Esophagus squamous epithelium (tissue), 5 donors: ENCODE measurements around the gene CCSER1. TPM values are rescaled to one million over a fixed set of nuclear protein-coding genes. Genes with fewer than 3 reads are reported as not detected.

ENCODE experiments used
- DNase-seq: peaks from one replicate; lab custom pipeline; 2025; lab: John Stamatoyannopoulos, UW
- H3K27ac ChIP-seq, 4 donors: fragments of 200-600 bp; sonication (generic); one replicate each; pipeline ENCODE4 v1.5.1; 2016 to 2019; ENCODE audit warnings: mild to moderate bottlenecking in 1 of 4
- H3K27me3 ChIP-seq, 4 donors: fragments of 200-600 bp; sonication (generic); 1 replicate in 3 of 4; 2 replicates in 1 of 4; pipeline versions ENCODE4 v1.5.1 to v1.6.0; 2017 to 2021; ENCODE audit warnings: antibody characterized with exemption in 1 of 4
- H3K36me3 ChIP-seq, 3 donors: fragments of 200-600 bp; sonication (generic); one replicate each; pipeline ENCODE4 v1.5.1; 2016 to 2019
- H3K4me1 ChIP-seq, 3 donors: fragments of 200-600 bp; sonication (generic); one replicate each; pipeline ENCODE4 v1.5.1; 2017 to 2019
- H3K4me3 ChIP-seq, 4 donors: fragments of 200-600 bp; sonication (generic); 1 replicate in 3 of 4; 2 replicates in 1 of 4; pipeline ENCODE4 v1.5.1; 2016 to 2019; ENCODE audit warnings: mild to moderate bottlenecking in 2 of 4, moderate library complexity in 1 of 4
- H3K9me3 ChIP-seq, 3 donors: fragments of 200-600 bp; sonication (generic); one replicate each; pipeline ENCODE4 v1.5.1; 2016 to 2019
- CTCF ChIP-seq, 6 experiments: fragments of 450-650 bp in 4 of 6; fragments of 200-600 bp in 2 of 6; sonication (generic) in 2 of 6; IDR thresholded peaks; one replicate each; pipeline ENCODE4 v1.5.1; 2016 to 2019; ENCODE audit warnings: antibody characterized with exemption in 6 of 6, mild to moderate bottlenecking in 4 of 6, moderate library complexity in 4 of 6
- POLR2A ChIP-seq, 4 donors: fragments of 450-650 bp; IDR thresholded peaks; one replicate each; pipeline ENCODE4 v1.6.1; 2017; ENCODE audit warnings: antibody characterized with exemption in 4 of 4, mild to moderate bottlenecking in 4 of 4, moderate library complexity in 3 of 4
- WGBS, 2 donors: methylation state at CpG; one replicate each; pipeline ENCODE4 v1.1.5; 2018; 5-methylcytosine and 5-hydroxymethylcytosine counted together
- intact Hi-C: fragments of 100-400 bp; cut with DNase I; formaldehyde crosslinking; loops from one replicate; pipeline ENCODE4 v1.15.0; 2022
- total RNA-seq, 4 donors: library from RNA; depleted of rRNA; stranded (reverse); fragments of >200 nt; gene quantifications; one replicate each; pipeline ENCODE4 v1.1.0, GENCODE V29; 2016
- donor health status: DM: yes; HTN: yes; CAD: no.

CCSER1 gene
- total RNA-seq, 4 donors from 2014 or later = 1.2 to 12.4 (median 2.2) TPM

GRCh38 chr4:90537491-90537890 is 410.3 kb downstream of the CCSER1 start:
- Histone ChIP-seq H3K9me3 (no peaks in the 10 kb centered on the region), H3K27me3 (no peaks in the 10 kb centered on the region), H3K27ac (no peak overlapping the region), H3K4me3 (no peak overlapping the region), H3K4me1 (no peaks in the 10 kb centered on the region), H3K36me3 (no peaks in the 10 kb centered on the region)
- DNase-seq = no peak
- TF ChIP-seq POLR2A (IDR thresholded peaks at IDR 0.05) = no peak
- TF ChIP-seq CTCF (IDR thresholded peaks at IDR 0.05) = no peak
- WGBS, 2 donors = 75 to 86% methylated on average over 3 of the region's 3 CpGs
- intact Hi-C loops = no loop called here

GRCh38 chr4:90540536-90540935 is 413.3 kb downstream of the CCSER1 start:
- Histone ChIP-seq H3K9me3 (no peaks in the 10 kb centered on the region), H3K27me3 (no peaks in the 10 kb centered on the region), H3K27ac (no peak overlapping the region), H3K36me3 (no peaks in the 10 kb centered on the region), H3K4me1 (no peaks in the 10 kb centered on the region), H3K4me3 (no peak overlapping the region)
- TF ChIP-seq CTCF (IDR thresholded peaks at IDR 0.05) (no peak), POLR2A (IDR thresholded peaks at IDR 0.05) (no peak)
- DNase-seq = no peak
- intact Hi-C loops = no loop called here

- no peak for DNase-seq
- H3K9me3 ChIP-seq = no peaks in the 10 kb centered on the region
- no peaks in the 10 kb centered on the region for H3K27me3 ChIP-seq
- 78 to 91% methylated on average over 4 of the region's 4 CpGs for WGBS, 2 donors
- H3K27ac ChIP-seq = no peak overlapping the region
- TF ChIP-seq POLR2A (IDR thresholded peaks at IDR 0.05) (no peak), CTCF (IDR thresholded peaks at IDR 0.05) (no peak)
- no peaks in the 10 kb centered on the region for H3K36me3 ChIP-seq
- H3K4me3 ChIP-seq = no peak overlapping the region
- peaks cover 0 to 5% (median 0%) of the 10 kb centered on the region in 3 donors for H3K4me1 ChIP-seq
- intact Hi-C loops = no loop called here
Observed at GRCh38 chr4:90542216-90542615, 415.0 kb downstream of the CCSER1 start.

GRCh38 chr4:90543419-90544170 is 416.4 kb downstream of the CCSER1 start:
- TF ChIP-seq CTCF (IDR thresholded peaks at IDR 0.05) (no peak), POLR2A (IDR thresholded peaks at IDR 0.05) (no peak)
- no peak for DNase-seq
- Histone ChIP-seq H3K36me3 (no peaks in the 10 kb centered on the region), H3K9me3 (no peaks in the 10 kb centered on the region), H3K4me3 (no peak overlapping the region), H3K27ac (no peak overlapping the region), H3K4me1 (peaks cover 0 to 5% (median 0%) of the 10 kb centered on the region in 3 donors), H3K27me3 (no peaks in the 10 kb centered on the region)
- intact Hi-C loops = no loop called here
- WGBS, 2 donors = 86 to 88% methylated on average over 5 of the region's 5 CpGs

- intact Hi-C loops = no loop called here
- Histone ChIP-seq H3K4me3 (no peak overlapping the region), H3K36me3 (no peaks in the 10 kb centered on the region), H3K27ac (no peak overlapping the region), H3K27me3 (no peaks in the 10 kb centered on the region), H3K4me1 (peaks cover 0 to 5% (median 0%) of the 10 kb centered on the region in 3 donors), H3K9me3 (no peaks in the 10 kb centered on the region)
- TF ChIP-seq CTCF (IDR thresholded peaks at IDR 0.05) = no peak
- no peak for TF ChIP-seq POLR2A (IDR thresholded peaks at IDR 0.05)
- 32 to 50% methylated on average over 2 of the region's 2 CpGs for WGBS, 2 donors
- DNase-seq = no peak
Observed at GRCh38 chr4:90544532-90545045, 417.4 kb downstream of the CCSER1 start.
